GM12865 (cell line): Measurements from ENCODE around the gene CES3.

ENCODE experiments used
- DNase-seq: peaks from one replicate; pipeline ENCODE4 v3.0.0; 2010; ENCODE audit warnings: low read depth
- H3K4me3 ChIP-seq: 2 replicates; pipeline ENCODE4 v1.5.1; 2011; ENCODE audit warnings: mild to moderate bottlenecking, low read depth, low read length, control low read depth
- TF ChIP-seq, protein P1 (sequence below): IDR thresholded peaks from 2 replicates; pipeline ENCODE4 v1.5.1; 2011; ENCODE audit warnings: low read length, control low read depth, low read depth, inconsistent platforms; ENCODE audit not compliant: insufficient read depth; ENCODE audit errors: missing control alignments

CES3 gene

DNA sequence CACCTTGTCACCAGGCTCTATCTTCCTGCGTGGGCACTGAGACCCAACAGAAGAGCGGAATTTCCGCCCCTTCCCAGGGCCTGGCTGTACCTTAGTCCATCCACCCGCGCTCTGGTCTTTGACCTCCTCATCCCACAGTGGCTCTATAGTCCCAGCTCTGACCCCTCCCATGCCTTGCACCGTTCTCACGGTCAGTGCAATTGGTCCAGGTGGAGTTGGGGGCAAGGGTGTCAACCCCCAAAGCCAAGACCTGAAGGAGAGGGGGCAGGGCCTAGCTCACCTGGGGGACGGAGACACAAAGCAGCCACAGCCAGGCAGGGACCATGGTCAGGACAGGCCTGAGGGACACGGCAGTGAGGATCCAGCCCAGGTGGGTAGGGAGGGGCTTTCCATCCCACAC, 43.3 kb upstream of the CES3 start:
- no peak overlapping the region for H3K4me3 ChIP-seq
- TF ChIP-seq, protein P1, sequence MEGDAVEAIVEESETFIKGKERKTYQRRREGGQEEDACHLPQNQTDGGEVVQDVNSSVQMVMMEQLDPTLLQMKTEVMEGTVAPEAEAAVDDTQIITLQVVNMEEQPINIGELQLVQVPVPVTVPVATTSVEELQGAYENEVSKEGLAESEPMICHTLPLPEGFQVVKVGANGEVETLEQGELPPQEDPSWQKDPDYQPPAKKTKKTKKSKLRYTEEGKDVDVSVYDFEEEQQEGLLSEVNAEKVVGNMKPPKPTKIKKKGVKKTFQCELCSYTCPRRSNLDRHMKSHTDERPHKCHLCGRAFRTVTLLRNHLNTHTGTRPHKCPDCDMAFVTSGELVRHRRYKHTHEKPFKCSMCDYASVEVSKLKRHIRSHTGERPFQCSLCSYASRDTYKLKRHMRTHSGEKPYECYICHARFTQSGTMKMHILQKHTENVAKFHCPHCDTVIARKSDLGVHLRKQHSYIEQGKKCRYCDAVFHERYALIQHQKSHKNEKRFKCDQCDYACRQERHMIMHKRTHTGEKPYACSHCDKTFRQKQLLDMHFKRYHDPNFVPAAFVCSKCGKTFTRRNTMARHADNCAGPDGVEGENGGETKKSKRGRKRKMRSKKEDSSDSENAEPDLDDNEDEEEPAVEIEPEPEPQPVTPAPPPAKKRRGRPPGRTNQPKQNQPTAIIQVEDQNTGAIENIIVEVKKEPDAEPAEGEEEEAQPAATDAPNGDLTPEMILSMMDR: no peak
- no peak for DNase-seq

DNA sequence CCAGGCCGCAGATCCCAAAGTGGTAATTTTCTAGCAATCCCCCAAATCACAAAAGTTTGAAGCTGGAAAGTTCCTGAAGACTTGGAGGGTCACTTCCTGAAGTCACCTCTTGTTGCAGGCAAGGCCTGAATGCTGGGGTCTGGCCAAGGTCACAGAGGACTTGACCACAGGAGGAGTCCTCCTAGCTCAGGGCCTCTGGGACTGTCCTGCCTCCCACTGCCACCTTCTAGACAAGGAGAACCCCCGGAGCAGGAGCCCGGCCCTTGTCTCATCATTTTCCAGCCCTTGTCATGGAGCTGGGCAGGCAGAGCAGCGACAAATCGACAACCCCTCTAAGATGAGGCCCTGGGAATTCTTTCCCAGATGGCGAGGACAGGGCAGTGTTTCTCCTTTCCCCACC, 42.7 kb upstream of the CES3 start:
- DNase-seq: no peak
- no peak overlapping the region for H3K4me3 ChIP-seq
- TF ChIP-seq, protein P1: no peak

DNA sequence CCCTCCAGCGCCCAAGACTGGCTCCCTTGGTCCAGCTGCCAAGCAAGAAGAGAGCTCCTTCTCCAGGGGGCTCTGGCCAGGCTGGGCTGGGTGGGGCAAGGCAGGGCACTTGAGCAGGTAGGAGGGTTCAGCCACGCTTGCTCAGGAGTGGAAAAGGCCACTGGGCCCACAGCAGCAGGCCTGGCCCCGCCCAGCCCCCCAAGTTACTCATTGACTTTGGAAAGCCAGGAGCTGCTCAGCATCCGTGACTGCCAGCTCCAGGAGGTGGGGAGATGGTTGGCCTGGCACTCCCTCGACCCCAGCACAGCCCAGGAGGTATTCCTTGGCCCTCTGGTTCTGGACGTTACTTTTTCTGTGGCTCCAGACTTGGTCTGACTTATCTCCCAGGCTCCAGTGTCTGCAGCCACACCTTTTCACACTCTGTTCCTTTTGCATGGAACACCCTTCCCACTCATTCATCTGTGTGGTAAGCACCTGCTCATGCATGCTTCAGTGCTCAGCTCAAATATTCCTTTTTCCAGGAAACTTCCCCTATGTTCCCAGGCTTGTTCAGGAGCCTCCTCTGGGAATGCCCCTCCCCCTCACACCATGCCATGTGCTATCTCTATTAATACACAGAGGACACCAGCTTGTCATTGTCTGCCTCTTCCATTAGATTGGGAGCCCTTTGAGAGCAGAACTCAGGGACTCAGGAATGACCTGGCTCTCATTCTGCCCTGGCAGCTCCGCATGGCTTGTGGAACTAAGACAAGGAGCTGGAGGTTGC, 42.1 kb upstream of the CES3 start, which contains the start of gene CDH16:
TSS of gene CDH16 (minus strand) at position 83 of the 766 bp plus-strand sequence. CDS start 820 bp downstream, outside the sequence.
- DNase-seq: no peak
- TF ChIP-seq, protein P1: no peak
- no peak within 1 kb of the TSS for H3K4me3 ChIP-seq

DNA sequence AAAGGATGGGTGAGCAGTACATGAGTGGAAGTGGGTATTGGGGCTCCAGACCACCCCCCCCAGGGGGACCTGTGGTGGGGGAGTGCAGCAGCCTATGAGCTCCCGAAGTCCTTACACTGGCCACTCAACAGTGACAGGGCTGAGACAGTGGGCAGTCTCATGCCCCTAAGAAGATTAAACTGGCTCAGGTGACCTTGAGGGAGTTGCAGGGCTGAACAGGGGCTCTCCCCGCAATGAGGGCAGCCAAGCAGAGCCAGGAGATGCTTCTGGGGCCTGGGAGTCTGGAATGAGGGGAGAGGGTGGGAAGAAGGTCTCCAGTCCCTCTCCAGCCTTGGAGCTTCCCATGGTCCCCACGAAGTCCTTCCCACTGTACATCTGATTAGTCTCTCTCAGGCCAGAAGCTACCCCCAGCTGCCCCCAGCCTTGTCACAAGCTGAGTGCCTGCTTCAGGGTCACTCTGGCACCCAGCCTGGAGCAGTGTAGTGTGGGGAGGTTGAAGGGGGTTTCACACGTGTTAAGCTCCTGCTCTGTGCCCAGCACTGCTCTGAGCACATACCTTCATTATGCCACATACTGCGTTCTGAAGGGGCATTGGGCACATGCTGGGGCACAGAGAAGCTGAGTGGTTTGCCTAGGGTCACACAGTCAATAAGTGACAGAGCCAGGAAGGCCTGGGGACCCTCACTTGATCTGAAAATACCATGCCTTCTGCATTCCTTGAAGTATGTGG, 41.3 kb upstream of the CES3 start:
- TF ChIP-seq, protein P1: no peak
- no peak overlapping the region for H3K4me3 ChIP-seq
- DNase-seq: no peak

DNA sequence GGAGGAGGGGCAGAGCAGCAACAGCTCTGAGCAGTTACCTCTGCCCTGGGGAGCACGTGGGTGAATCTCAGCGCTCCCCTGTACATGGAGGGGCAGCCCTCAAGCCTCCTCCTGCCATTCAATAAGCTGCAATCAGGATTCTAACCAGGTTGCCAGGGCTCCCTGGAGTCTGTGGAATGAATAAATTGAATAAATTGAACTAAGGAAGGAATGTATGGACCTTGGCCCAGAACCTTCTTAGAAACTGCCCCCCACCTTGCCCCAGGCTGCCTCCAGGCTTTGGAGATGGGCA, 40.8 kb upstream of the CES3 start:
- DNase-seq: no peak
- H3K4me3 ChIP-seq: no peak overlapping the region
- TF ChIP-seq, protein P1: no peak

DNA sequence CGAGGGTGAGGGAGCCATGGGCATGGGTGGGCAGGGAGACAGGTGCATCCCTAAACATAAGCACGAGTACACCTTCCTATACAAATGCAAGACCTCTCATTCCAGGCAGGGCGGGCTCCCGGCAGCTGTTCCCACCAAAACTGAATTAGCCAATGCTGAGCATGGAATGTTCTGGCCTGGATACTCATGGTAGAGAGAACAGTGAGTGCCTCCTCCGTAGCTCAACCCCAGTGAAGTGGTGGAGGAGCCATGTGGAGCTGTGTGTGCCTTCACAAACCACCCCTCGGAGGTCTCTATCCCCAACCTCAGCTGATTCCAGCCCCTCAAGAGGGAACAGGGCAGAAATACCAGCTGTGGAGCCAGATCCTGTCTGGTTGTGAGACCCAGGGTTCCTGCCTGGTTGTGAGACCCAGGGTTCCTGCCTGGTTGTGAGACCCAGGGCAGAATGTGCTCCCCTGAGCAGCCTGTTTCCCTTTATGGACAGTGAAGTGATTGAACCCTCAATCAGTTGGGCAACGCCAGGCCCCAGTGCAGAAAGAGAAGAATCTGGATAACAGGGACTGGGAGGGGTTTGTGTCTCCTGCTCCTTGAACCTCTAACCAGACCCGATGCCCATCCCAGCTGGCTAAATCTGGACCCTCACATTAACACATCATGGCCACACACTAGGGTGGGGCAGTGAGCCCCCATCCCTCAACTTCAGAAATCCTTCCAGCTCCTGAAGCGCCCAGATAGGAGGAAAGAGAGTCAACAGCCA, 40.0 kb upstream of the CES3 start:
- H3K4me3 ChIP-seq: no peak overlapping the region
- no peak for DNase-seq
- TF ChIP-seq, protein P1: no peak
